Thyroid gland (tissue), 4 donors: ENCODE data around the gene RAB44.

Source experiments
- POLR2A ChIP-seq, 2 donors: fragments of 450-650 bp; IDR thresholded peaks; one replicate each; pipeline ENCODE4 v1.6.1; 2017; ENCODE audit warnings: antibody characterized with exemption in 2 of 2, mild to moderate bottlenecking in 2 of 2, moderate library complexity in 1 of 2
- TF ChIP-seq, protein P1 (sequence below), 6 experiments: fragments of 200-600 bp in 3 of 6; fragments of 450-650 bp in 3 of 6; sonication (generic) in 3 of 6; IDR thresholded peaks; one replicate each; pipeline ENCODE4 v1.5.1; 2016 to 2019; ENCODE audit warnings: antibody characterized with exemption in 6 of 6, mild to moderate bottlenecking in 2 of 6, inconsistent platforms in 1 of 6, moderate library complexity in 1 of 6

DNA sequence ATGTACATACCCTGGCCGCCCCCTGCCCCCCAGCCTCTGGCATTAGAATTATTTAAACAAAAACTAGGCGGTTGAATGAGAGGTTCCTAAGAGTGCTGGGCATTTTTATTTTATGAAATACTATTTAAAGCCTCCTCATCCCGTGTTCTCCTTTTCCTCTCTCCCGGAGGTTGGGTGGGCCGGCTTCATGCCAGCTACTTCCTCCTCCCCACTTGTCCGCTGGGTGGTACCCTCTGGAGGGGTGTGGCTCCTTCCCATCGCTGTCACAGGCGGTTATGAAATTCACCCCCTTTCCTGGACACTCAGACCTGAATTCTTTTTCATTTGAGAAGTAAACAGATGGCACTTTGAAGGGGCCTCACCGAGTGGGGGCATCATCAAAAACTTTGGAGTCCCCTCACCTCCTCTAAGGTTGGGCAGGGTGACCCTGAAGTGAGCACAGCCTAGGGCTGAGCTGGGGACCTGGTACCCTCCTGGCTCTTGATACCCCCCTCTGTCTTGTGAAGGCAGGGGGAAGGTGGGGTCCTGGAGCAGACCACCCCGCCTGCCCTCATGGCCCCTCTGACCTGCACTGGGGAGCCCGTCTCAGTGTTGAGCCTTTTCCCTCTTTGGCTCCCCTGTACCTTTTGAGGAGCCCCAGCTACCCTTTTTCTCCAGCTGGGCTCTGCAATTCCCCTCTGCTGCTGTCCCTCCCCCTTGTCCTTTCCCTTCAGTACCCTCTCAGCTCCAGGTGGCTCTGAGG lies 11.5 kb upstream of the RAB44 start:
- TF ChIP-seq, protein P1, sequence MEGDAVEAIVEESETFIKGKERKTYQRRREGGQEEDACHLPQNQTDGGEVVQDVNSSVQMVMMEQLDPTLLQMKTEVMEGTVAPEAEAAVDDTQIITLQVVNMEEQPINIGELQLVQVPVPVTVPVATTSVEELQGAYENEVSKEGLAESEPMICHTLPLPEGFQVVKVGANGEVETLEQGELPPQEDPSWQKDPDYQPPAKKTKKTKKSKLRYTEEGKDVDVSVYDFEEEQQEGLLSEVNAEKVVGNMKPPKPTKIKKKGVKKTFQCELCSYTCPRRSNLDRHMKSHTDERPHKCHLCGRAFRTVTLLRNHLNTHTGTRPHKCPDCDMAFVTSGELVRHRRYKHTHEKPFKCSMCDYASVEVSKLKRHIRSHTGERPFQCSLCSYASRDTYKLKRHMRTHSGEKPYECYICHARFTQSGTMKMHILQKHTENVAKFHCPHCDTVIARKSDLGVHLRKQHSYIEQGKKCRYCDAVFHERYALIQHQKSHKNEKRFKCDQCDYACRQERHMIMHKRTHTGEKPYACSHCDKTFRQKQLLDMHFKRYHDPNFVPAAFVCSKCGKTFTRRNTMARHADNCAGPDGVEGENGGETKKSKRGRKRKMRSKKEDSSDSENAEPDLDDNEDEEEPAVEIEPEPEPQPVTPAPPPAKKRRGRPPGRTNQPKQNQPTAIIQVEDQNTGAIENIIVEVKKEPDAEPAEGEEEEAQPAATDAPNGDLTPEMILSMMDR (IDR thresholded peaks at IDR 0.05) = no peak
- TF ChIP-seq POLR2A (IDR thresholded peaks at IDR 0.05) = no peak
